Measurements from ENCODE around the gene SYT9.

GRCh38 chr11:7299393-7299792 lies 47.7 kb downstream of the SYT9 start:
- TF ChIP-seq POLR2A (IDR thresholded peaks at IDR 0.05) (no peak), POLR2AphosphoS5 (IDR thresholded peaks at IDR 0.05) (no peak)

All from prostate gland (tissue), 1 donor.